Liver (tissue), 9 donors: Measurements from ENCODE around the gene HNRNPA0. TPM values are rescaled to one million over a fixed set of nuclear protein-coding genes. Genes with fewer than 3 reads are reported as not detected.

Experiments used
- DNase-seq: peaks from one replicate; pipeline ENCODE4 v3.0.0-alpha.2; 2017; ENCODE audit warnings: low spot score
- H3K27ac ChIP-seq, 2 donors: one replicate each; pipeline ENCODE4 v1.7.0; 2013; ENCODE audit warnings: inconsistent platforms in 2 of 2, low read length in 2 of 2, control low read depth in 1 of 2, low read depth in 1 of 2, mild to moderate bottlenecking in 1 of 2
- H3K27me3 ChIP-seq, 4 donors: one replicate each; pipeline versions ENCODE4 v1.6.1 to v1.7.0; 2013; ENCODE audit warnings: low read length in 3 of 4, inconsistent platforms in 1 of 4, mild to moderate bottlenecking in 1 of 4, moderate library complexity in 1 of 4; ENCODE audit not compliant: control insufficient read depth in 4 of 4, insufficient read depth in 4 of 4
- H3K36me3 ChIP-seq, 4 donors: one replicate each; pipeline versions ENCODE4 v1.6.1 to v1.7.0; 2013; ENCODE audit warnings: low read length in 3 of 4, mild to moderate bottlenecking in 3 of 4, low read depth in 1 of 4, moderate library complexity in 1 of 4; ENCODE audit not compliant: control insufficient read depth in 4 of 4, insufficient read depth in 3 of 4
- H3K4me1 ChIP-seq, 4 donors: one replicate each; pipeline versions ENCODE4 v1.6.1 to v1.7.0; 2013; ENCODE audit warnings: low read length in 3 of 4, mild to moderate bottlenecking in 3 of 4, moderate library complexity in 1 of 4; ENCODE audit not compliant: control insufficient read depth in 4 of 4, insufficient read depth in 4 of 4
- H3K4me3 ChIP-seq, 3 donors: one replicate each; pipeline versions ENCODE4 v1.6.1 to v1.7.0; 2013; ENCODE audit warnings: low read length in 3 of 3, control low read depth in 1 of 3, low read depth in 1 of 3, mild to moderate bottlenecking in 1 of 3
- H3K9ac ChIP-seq, 2 donors: one replicate each; pipeline ENCODE4 v1.7.0; 2013; ENCODE audit warnings: low read length in 2 of 2, mild to moderate bottlenecking in 2 of 2, moderate library complexity in 2 of 2, control low read depth in 1 of 2, low read depth in 1 of 2
- H3K9me3 ChIP-seq, 4 donors: one replicate each; pipeline versions ENCODE4 v1.6.1 to v1.7.0; 2013; ENCODE audit warnings: low read length in 3 of 4; ENCODE audit not compliant: control insufficient read depth in 4 of 4
- ATF3 ChIP-seq: IDR thresholded peaks from 2 replicates; pipeline ENCODE4 v1.6.1; 2016; ENCODE audit warnings: antibody characterized with exemption
- CTCF ChIP-seq: fragments of 150-350 bp; IDR thresholded peaks from 2 replicates; pipeline ENCODE4 v1.5.1; 2017; ENCODE audit warnings: improper control_type of control experiment, low read depth, low read length; ENCODE audit not compliant: missing input control
- EGR1 ChIP-seq, 2 donors: IDR thresholded peaks; 2 replicates each; pipeline ENCODE4 v1.6.1; 2016 to 2018; ENCODE audit warnings: antibody characterized with exemption in 2 of 2, low read depth in 2 of 2
- FOXA1 ChIP-seq: IDR thresholded peaks from 2 replicates; pipeline ENCODE4 v1.6.1; 2016; ENCODE audit warnings: antibody characterized with exemption
- FOXA2 ChIP-seq: IDR thresholded peaks from 2 replicates; pipeline ENCODE4 v1.6.1; 2016; ENCODE audit warnings: antibody characterized with exemption
- GABPA ChIP-seq, 2 donors: IDR thresholded peaks in 1 of 2; conservative IDR thresholded peaks in 1 of 2; 2 replicates each; pipeline ENCODE4 v1.6.1; 2016; ENCODE audit warnings: antibody characterized with exemption in 2 of 2, mild to moderate bottlenecking in 1 of 2, moderate library complexity in 1 of 2
- HNF4A ChIP-seq, 2 donors: conservative IDR thresholded peaks; 2 replicates each; pipeline ENCODE4 v1.6.1; 2016; ENCODE audit warnings: antibody characterized with exemption in 2 of 2, mild to moderate bottlenecking in 2 of 2
- HNF4G ChIP-seq: IDR thresholded peaks from 2 replicates; pipeline ENCODE4 v1.6.1; 2016; ENCODE audit warnings: antibody characterized with exemption
- JUND ChIP-seq, 2 donors: IDR thresholded peaks; 2 replicates each; pipeline ENCODE4 v1.6.1; 2016; ENCODE audit warnings: antibody characterized with exemption in 2 of 2
- MAX ChIP-seq: IDR thresholded peaks from 2 replicates; pipeline ENCODE4 v1.6.1; 2016; ENCODE audit warnings: antibody characterized with exemption
- NR2F2 ChIP-seq: IDR thresholded peaks from 2 replicates; pipeline ENCODE4 v1.6.1; 2016; ENCODE audit warnings: antibody characterized with exemption
- RAD21 ChIP-seq, 2 donors: IDR thresholded peaks; 2 replicates each; pipeline ENCODE4 v1.6.1; 2016; ENCODE audit warnings: antibody characterized with exemption in 2 of 2, mild to moderate bottlenecking in 2 of 2
- REST ChIP-seq: IDR thresholded peaks from 2 replicates; pipeline ENCODE4 v1.6.1; 2016; ENCODE audit warnings: antibody characterized with exemption, mild to moderate bottlenecking
- RXRA ChIP-seq, 2 donors: IDR thresholded peaks; 2 replicates each; pipeline ENCODE4 v1.6.1; 2017 to 2018; ENCODE audit warnings: antibody characterized with exemption in 2 of 2, mild to moderate bottlenecking in 1 of 2
- SP1 ChIP-seq: IDR thresholded peaks from 2 replicates; pipeline ENCODE4 v1.6.1; 2018; ENCODE audit warnings: antibody characterized with exemption, mild to moderate bottlenecking
- TAF1 ChIP-seq: conservative IDR thresholded peaks from 2 replicates; pipeline ENCODE4 v1.6.1; 2016; ENCODE audit warnings: antibody characterized with exemption, mild to moderate bottlenecking
- YY1 ChIP-seq: IDR thresholded peaks from 2 replicates; pipeline ENCODE4 v1.6.1; 2016; ENCODE audit warnings: antibody characterized with exemption, mild to moderate bottlenecking
- ZBTB33 ChIP-seq: IDR thresholded peaks from 2 replicates; pipeline ENCODE4 v1.6.1; 2016; ENCODE audit warnings: antibody characterized with exemption
- WGBS: extraction: QIAGEN DNeasy Blood & Tissue Kit; methylation state at CpG from one replicate; pipeline ENCODE4 v1.1.7; 2013; 5-methylcytosine and 5-hydroxymethylcytosine counted together
- polyA plus RNA-seq, 2 donors: library from polyadenylated mRNA; stranded (reverse) in 1 of 2; unstranded in 1 of 2; fragments of 200-250 nt in 1 of 2; fragments of >200 nt in 1 of 2; fragmentation: Nextera tagmentation in 1 of 2; extraction: Ambion mirVana in 1 of 2; gene quantifications; one replicate each; pipeline versions ENCODE4 v1.2.1 to v1.2.3, GENCODE V29; 2013 to 2015
- total RNA-seq, 2 donors: library from RNA; depleted of rRNA; stranded (reverse); fragments of >200 nt; gene quantifications; one replicate each; pipeline ENCODE4 v1.2.3, GENCODE V29; 2014
- donor health status: healthy.
- donor health status: healthy.
- donor health status: healthy.
- donor health status: healthy.
- donor health status: healthy.

The HNRNPA0 gene
- total and polyA plus RNA-seq, 4 donors = 1.8 to 12.9 (median 7.6) TPM

- peak overlapping the region; percentile 18 to 75 for H3K9ac ChIP-seq
- no peak for TF ChIP-seq REST
- no peak for TF ChIP-seq HNF4A (conservative IDR thresholded peaks at IDR 0.05)
- peak; percentile 7 for TF ChIP-seq SP1
- TF ChIP-seq EGR1 (IDR thresholded peaks at IDR 0.05; ENCODE audit: low read depth in 2 of 2) = no peak
- no peak for TF ChIP-seq NR2F2
- no peak for TF ChIP-seq ZBTB33
- TF ChIP-seq FOXA1 = no peak
- TF ChIP-seq CTCF = peak; percentile 66
- peak; percentile 40 for TF ChIP-seq YY1
- no peak for TF ChIP-seq TAF1
- no peak for TF ChIP-seq GABPA (IDR thresholded peaks at IDR 0.05 in 1 of 2, conservative IDR thresholded peaks at IDR 0.05 in 1 of 2)
- TF ChIP-seq RXRA (IDR thresholded peaks at IDR 0.05) = peak in 1 of 2 donors; percentile 18
- no peak for TF ChIP-seq FOXA2
- TF ChIP-seq HNF4G = no peak
- peak; percentile 68 to 75 for TF ChIP-seq RAD21 (IDR thresholded peaks at IDR 0.05)
- TF ChIP-seq MAX = no peak
- no peak for TF ChIP-seq JUND (IDR thresholded peaks at IDR 0.05)
- TF ChIP-seq ATF3 = peak; percentile 25
- H3K36me3 ChIP-seq = no peaks in the 10 kb centered on the region
- no peaks in the 10 kb centered on the region for H3K9me3 ChIP-seq
- peak overlapping the region; percentile 61 to 73 (median 73) for H3K4me3 ChIP-seq
- peaks cover 3 to 33% (median 19%) of the 10 kb centered on the region in 4 donors for H3K4me1 ChIP-seq
- DNase-seq = no peak
- WGBS = 2% methylated on average over 7 of the region's 7 CpGs
- H3K27ac ChIP-seq = peak overlapping the region in 1 of 2 donors; percentile 52
- no peaks in the 10 kb centered on the region for H3K27me3 ChIP-seq
These were observed 2.2 kb downstream of the HNRNPA0 start for GRCh38 chr5:137751869-137752491.
